Stimulated activated naive B cell treated with anti-CD40 and anti-IgM and Interleukin-4, amounts not matched to agents 10 μg/mL and 1 μg/mL and 100 μg/mL, for 72 hours (primary cell): ENCODE results near the gene SPATA33.
"Not testable (repeated sequence)": the region's sequence is repeated elsewhere in the genome, so short reads cannot be mapped to it uniquely, and the experiment has no call there.

Experiments
- ATAC-seq, 2 donors: fragments of 150-1000 bp; cut with Tn5 transposase; replicated peaks; 2 replicates each; pipeline ENCODE4 v1.10.0; 2021; ENCODE audit warnings: moderate library complexity in 1 of 2
- DNase-seq: peaks from one replicate; pipeline ENCODE4 v3.0.0; 2021
- H3K27ac Mint-ChIP-seq: one replicate; pipeline ENCODE4 v1.8.0; 2022; ENCODE audit warnings: mild to moderate bottlenecking, mixed read lengths
- H3K27me3 Mint-ChIP-seq, 2 donors: one replicate each; pipeline ENCODE4 v1.8.0; 2022; ENCODE audit warnings: mixed read lengths in 2 of 2
- H3K36me3 Mint-ChIP-seq, 2 donors: one replicate each; pipeline ENCODE4 v1.8.0; 2022; ENCODE audit warnings: mixed read lengths in 2 of 2, mild to moderate bottlenecking in 1 of 2
- H3K4me1 Mint-ChIP-seq, 2 donors: one replicate each; pipeline ENCODE4 v1.8.0; 2022; ENCODE audit warnings: mixed read lengths in 2 of 2, mild to moderate bottlenecking in 1 of 2
- H3K4me3 Mint-ChIP-seq, 2 donors: one replicate each; pipeline ENCODE4 v1.8.0; 2022; ENCODE audit warnings: mild to moderate bottlenecking in 2 of 2, mixed read lengths in 2 of 2, moderate library complexity in 1 of 2
- H3K9me3 Mint-ChIP-seq, 2 donors: one replicate each; pipeline ENCODE4 v1.8.0; 2022; ENCODE audit warnings: mixed read lengths in 2 of 2, mild to moderate bottlenecking in 1 of 2

SPATA33 gene

DNA sequence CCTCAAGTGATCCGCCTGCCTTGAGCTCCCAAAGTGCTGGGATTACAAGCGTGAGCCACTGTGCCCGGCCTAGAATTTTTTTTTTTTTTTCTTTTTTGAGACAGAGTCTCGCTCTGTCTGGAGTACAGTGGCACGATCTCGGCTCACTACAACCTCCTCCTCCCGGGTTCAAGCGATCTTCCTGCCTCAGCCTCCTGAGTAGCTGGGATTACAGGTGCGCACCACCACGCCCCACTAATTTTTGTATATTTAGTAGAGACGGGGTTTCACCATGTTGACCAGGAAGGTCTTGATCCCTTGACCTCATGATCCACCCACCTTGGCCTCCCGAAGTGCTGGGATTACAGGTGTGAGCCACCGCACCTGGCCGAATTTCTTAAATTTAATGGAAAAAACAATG is 41.1 kb downstream of the SPATA33 start:
- Mint-ChIP-seq H3K36me3 (peaks cover 19 to 23% of the 10 kb centered on the region in 2 donors), H3K4me1 (peaks cover 16 to 44% of the 10 kb centered on the region in 2 donors)
- not testable (repeated sequence) for H3K4me3 Mint-ChIP-seq, ATAC-seq, H3K27ac Mint-ChIP-seq, DNase-seq, H3K27me3 Mint-ChIP-seq, H3K9me3 Mint-ChIP-seq

DNA sequence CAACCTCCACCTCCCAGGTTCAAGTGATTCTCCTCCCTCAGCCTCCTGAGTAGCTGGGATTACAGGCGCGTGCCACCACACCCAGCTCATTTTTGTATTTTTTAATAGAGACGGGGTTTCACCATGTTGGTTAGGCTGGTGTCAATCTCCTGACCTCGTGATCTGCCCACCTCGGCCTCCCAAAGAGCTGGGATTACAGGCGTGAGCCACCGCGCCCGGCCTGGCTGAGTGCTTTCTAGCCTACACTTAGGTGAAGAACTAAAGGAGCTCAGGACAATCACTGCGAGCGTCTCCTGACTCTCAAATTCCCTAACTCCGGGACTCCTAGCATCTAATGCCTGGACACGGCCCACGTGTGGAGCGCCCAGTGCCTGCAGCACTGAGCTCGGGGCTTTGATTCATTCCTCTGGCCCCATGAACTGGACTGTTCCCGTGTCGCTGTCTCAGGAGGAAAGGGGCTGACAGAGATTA is 42.0 kb downstream of the SPATA33 start:
- H3K4me3 Mint-ChIP-seq: peak overlapping the region; percentile 86 to 88
- peaks cover 15 to 20% of the 10 kb centered on the region in 2 donors for H3K36me3 Mint-ChIP-seq
- H3K27ac Mint-ChIP-seq: peak overlapping the region; percentile 86
- H3K4me1 Mint-ChIP-seq: peaks cover 12 to 41% of the 10 kb centered on the region in 2 donors
- not testable (repeated sequence) for DNase-seq, ATAC-seq, H3K9me3 Mint-ChIP-seq, H3K27me3 Mint-ChIP-seq

GRCh38 chr16:89700100-89700648 is 42.5 kb downstream of the SPATA33 start:
- H3K27ac Mint-ChIP-seq: peak overlapping the region; percentile 86
- DNase-seq: peak; percentile 92

DNA sequence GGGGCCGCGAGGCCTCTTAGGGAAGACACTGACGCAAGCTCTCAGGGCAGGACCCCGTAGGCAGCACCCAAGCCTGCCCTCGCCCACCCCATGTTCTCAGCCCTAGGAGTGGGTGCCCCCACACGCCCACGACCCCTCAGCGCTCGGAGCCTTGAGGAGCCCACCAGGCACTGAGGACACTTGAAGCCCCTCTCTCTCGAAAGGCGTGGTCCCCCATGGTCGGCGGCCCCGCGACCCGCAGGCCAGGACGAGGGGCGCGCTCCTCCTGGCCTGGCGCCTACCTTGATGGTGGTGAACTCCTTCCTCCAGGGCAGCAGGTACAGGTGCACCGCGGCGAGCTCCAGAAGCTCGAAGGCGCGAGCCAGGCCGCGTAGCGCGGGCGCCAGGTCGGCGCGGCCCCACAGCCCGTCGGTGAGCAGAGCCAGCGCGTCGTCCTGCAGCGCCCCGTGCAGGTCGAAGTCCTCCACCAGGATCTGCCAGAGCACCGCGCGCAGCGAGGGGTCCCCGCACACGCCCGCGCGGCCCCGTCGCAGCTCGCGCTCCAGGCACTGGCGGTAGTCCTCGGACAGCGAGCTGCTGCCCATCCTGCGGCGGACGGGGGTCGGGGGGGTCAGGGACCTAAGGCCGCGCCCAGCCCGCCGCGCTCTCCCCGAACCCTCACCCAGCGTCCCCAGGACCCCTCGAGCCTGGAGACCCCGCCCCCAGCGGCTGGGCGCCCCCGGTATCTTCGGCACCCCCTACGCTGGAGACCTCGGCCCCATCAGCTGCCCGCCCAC is 43.2 kb downstream of the SPATA33 start:
- no peaks in the 10 kb centered on the region for H3K9me3 Mint-ChIP-seq
- H3K27me3 Mint-ChIP-seq: no peaks in the 10 kb centered on the region
- H3K27ac Mint-ChIP-seq: peak overlapping the region; percentile 92
- H3K36me3 Mint-ChIP-seq: peaks cover 7 to 11% of the 10 kb centered on the region in 2 donors
- DNase-seq (peak; percentile 55), ATAC-seq (peak; percentile 47 to 49)
- H3K4me1 Mint-ChIP-seq: peaks cover 14 to 38% of the 10 kb centered on the region in 2 donors
- peak overlapping the region; percentile 86 to 88 for H3K4me3 Mint-ChIP-seq

More at GRCh38 chr16:89700100-89700648, 42.5 kb downstream of the SPATA33 start:
- no peaks in the 10 kb centered on the region for H3K27me3 Mint-ChIP-seq
- H3K4me1 Mint-ChIP-seq: peaks cover 12 to 41% of the 10 kb centered on the region in 2 donors
- peak overlapping the region; percentile 86 to 88 for H3K4me3 Mint-ChIP-seq
- no peaks in the 10 kb centered on the region for H3K9me3 Mint-ChIP-seq
- peaks cover 11 to 16% of the 10 kb centered on the region in 2 donors for H3K36me3 Mint-ChIP-seq
- peak; percentile 27 to 31 for ATAC-seq

GRCh38 chr16:89701425-89702406 is 44.1 kb downstream of the SPATA33 start, which contains the start of gene SPATA2L:
Gene SPATA2L (minus strand): TSS chr16:89701705. CDS start chr16:89701232, 473 bp downstream.
- H3K9me3 Mint-ChIP-seq: no peaks in the 10 kb centered on the region

GRCh38 chr16:89704281-89704680 is 46.6 kb downstream of the SPATA33 start:
- DNase-seq (no peak), ATAC-seq (no peak)
- Mint-ChIP-seq H3K36me3 (peaks cover under 1 to 4% of the 10 kb centered on the region in 2 donors), H3K27ac (no peak overlapping the region), H3K4me1 (peaks cover 11 to 31% of the 10 kb centered on the region in 2 donors), H3K27me3 (no peaks in the 10 kb centered on the region), H3K9me3 (no peaks in the 10 kb centered on the region), H3K4me3 (no peak overlapping the region)

More at GRCh38 chr16:89701425-89702406, 44.1 kb downstream of the SPATA33 start, which contains the start of gene SPATA2L:
- peaks cover 6 to 8% of the 10 kb centered on the region in 2 donors for H3K36me3 Mint-ChIP-seq
- peaks cover 15 to 35% of the 10 kb centered on the region in 2 donors for H3K4me1 Mint-ChIP-seq
- H3K27me3 Mint-ChIP-seq: no peaks in the 10 kb centered on the region
- DNase-seq (peak; percentile 94), ATAC-seq (peak; percentile 69 to 77)
- H3K27ac Mint-ChIP-seq: peak within 1 kb of the TSS; percentile 92
- H3K4me3 Mint-ChIP-seq: peak within 1 kb of the TSS; percentile 86 to 88

GRCh38 chr16:89705006-89705405 is 47.4 kb downstream of the SPATA33 start:
- DNase-seq: no peak
- Mint-ChIP-seq H3K27ac (no peak overlapping the region), H3K4me3 (no peak overlapping the region), H3K36me3 (peaks cover 0 to under 1% of the 10 kb centered on the region in 2 donors), H3K27me3 (no peaks in the 10 kb centered on the region), H3K9me3 (no peaks in the 10 kb centered on the region), H3K4me1 (peaks cover 10 to 26% of the 10 kb centered on the region in 2 donors)
- ATAC-seq: no peak

- ATAC-seq (no peak), DNase-seq (no peak)
- Mint-ChIP-seq H3K36me3 (no peaks in the 10 kb centered on the region), H3K4me3 (peak overlapping the region in 1 of 2 donors; percentile 56), H3K27ac (no peak overlapping the region), H3K9me3 (no peaks in the 10 kb centered on the region), H3K27me3 (no peaks in the 10 kb centered on the region), H3K4me1 (peaks cover 8 to 18% of the 10 kb centered on the region in 2 donors)
These were observed 49.1 kb downstream of the SPATA33 start for GRCh38 chr16:89706518-89707260.

GRCh38 chr16:89707695-89708094 is 50.1 kb downstream of the SPATA33 start:
- no peak for DNase-seq
- Mint-ChIP-seq H3K27ac (no peak overlapping the region), H3K4me1 (peaks cover 6 to 19% of the 10 kb centered on the region in 2 donors), H3K4me3 (no peak overlapping the region), H3K27me3 (no peaks in the 10 kb centered on the region), H3K9me3 (no peaks in the 10 kb centered on the region), H3K36me3 (no peaks in the 10 kb centered on the region)
- ATAC-seq: no peak

DNA sequence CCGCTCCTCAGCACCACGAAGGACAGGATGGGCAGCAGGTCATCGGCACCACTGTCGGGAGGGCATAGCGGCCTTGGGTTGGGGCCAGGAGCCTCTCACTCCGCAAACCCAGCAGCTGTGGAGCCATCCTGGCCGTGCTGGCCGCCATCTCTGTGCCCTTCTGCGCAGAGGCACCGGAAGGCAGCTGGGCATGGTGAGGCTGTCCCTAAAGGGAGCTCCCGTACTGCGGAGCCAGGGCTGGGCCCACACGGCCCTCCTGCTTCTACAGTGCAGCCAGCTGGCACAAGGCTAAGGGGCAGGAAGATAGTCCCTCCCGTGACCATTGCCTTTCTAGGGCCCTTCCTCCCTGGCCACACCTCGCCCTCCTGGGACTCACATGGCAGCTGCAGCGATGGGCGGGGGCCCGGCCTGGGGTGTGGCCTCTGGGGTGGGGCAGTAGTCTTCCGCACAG is 50.9 kb downstream of the SPATA33 start:
- DNase-seq: no peak
- no peak for ATAC-seq
- peaks cover 6 to 19% of the 10 kb centered on the region in 2 donors for H3K4me1 Mint-ChIP-seq
- H3K4me3 Mint-ChIP-seq: no peak overlapping the region
- no peaks in the 10 kb centered on the region for H3K9me3 Mint-ChIP-seq
- H3K27ac Mint-ChIP-seq: no peak overlapping the region
- no peaks in the 10 kb centered on the region for H3K36me3 Mint-ChIP-seq
- no peaks in the 10 kb centered on the region for H3K27me3 Mint-ChIP-seq

- Mint-ChIP-seq H3K36me3 (peaks cover 0 to 2% of the 10 kb centered on the region in 2 donors), H3K27ac (no peak overlapping the region), H3K27me3 (no peaks in the 10 kb centered on the region), H3K4me1 (peaks cover 6 to 19% of the 10 kb centered on the region in 2 donors), H3K4me3 (no peak overlapping the region), H3K9me3 (no peaks in the 10 kb centered on the region)
- ATAC-seq (no peak), DNase-seq (no peak)
These were observed 51.5 kb downstream of the SPATA33 start for GRCh38 chr16:89709166-89709565.

DNA sequence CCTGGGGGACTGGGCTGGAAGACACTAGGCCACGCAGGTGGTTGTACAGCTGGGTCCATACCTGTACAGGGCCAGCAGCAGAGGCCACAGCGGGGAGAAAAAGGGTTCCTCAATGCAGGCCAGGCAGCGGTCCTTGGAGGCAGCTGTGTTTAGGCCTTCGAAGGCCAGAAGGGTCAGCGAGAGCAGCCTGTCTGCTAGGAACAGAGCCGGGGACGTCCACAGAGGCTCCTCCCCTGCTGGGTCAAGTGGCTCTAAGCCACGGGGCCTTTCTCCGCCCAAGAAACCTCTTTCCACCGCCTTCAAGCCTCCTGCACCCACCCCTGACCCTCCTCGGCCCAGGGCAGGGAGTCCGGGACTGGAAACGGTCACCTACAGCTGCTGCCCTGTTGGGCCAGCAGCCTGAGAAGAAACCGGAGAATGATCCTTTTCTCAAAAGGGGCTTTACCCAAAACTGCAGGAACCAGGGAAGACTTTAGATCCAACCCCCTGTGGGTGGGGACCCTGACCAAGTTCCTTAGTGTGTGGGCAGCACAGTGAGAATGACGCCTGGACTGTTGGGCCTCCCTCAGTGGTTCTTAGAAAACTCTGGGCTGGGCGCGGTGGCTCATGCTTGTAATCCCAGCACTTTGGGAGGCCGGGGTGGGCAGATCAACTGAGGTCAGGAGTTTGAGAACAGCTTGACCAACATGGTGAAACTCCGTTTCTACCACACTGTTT is 52.2 kb downstream of the SPATA33 start:
- H3K4me1 Mint-ChIP-seq: peaks cover 6 to 19% of the 10 kb centered on the region in 2 donors
- peak overlapping the region; percentile 54 for H3K27ac Mint-ChIP-seq
- DNase-seq (no peak), ATAC-seq (no peak)
- H3K4me3 Mint-ChIP-seq: no peak overlapping the region
- H3K9me3 Mint-ChIP-seq: no peaks in the 10 kb centered on the region
- peaks cover 4 to 9% of the 10 kb centered on the region in 2 donors for H3K36me3 Mint-ChIP-seq
- no peaks in the 10 kb centered on the region for H3K27me3 Mint-ChIP-seq
